Measurements from ENCODE around the gene RABAC1.

Gene RABAC1

DNA sequence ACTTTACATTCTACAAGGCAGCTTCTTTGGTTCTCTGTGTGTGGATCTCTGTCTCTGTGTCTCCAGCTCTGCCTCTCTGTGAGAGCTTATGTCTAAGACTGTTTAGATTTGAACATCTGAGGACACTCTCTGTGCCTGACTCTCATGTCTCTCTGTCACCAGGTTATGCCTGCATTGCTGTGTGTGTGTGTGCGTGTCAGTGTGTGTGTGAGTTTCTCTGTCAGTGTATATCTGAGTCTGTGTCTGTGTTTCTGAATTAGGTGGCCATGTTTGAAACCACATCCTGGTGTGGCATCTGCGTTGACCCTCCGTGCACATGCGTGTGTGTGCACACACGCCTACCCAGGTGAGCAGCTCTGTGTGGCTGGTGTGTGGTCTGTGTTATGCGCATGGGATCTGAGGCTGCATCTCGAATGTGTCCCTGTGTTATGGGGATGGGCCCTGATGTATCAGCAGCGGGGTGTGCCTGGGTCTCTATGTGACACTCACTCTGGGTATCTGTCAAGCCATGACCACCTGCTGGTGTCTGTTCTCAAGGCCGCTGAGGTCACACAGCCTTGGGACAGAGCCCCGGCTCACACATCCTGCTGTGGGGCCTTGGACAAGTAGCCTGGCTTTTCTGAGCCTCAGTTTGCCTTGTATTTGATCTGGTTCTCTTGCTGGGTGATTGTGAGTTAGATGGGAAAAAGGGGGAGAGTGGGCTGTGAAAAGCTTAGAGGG lies 28.2 kb upstream of the RABAC1 start:
- H3K36me3 ChIP-seq (ENCODE audit: control insufficient read depth, insufficient read depth, low read length): peaks cover 3% of the 10 kb centered on the region; the same call in 1 of the 2 replicates
- H3K4me3 ChIP-seq (ENCODE audit: low read depth, low read length): no peak overlapping the region
- no peak overlapping the region for H3K9ac ChIP-seq (ENCODE audit: low read length)
- H3K4me1 ChIP-seq (ENCODE audit: control insufficient read depth, insufficient read depth, low read length): no peaks in the 10 kb centered on the region
- H3K27ac ChIP-seq (ENCODE audit: low read depth, low read length): no peak overlapping the region
- H3K27me3 ChIP-seq (ENCODE audit: control insufficient read depth, insufficient read depth, low read length): peaks cover 22% of the 10 kb centered on the region
- H3K9me3 ChIP-seq (ENCODE audit: control insufficient read depth, insufficient read depth, low read depth, low read length): no peaks in the 10 kb centered on the region

- peaks cover 7% of the 10 kb centered on the region; the same call in 1 of the 2 replicates for H3K36me3 ChIP-seq (ENCODE audit: control insufficient read depth, insufficient read depth, low read length)
Measured at GRCh38 chr19:41984961-41985360, 25.8 kb upstream of the RABAC1 start.

GRCh38 chr19:41981724-41982123 lies 22.6 kb upstream of the RABAC1 start:
- Histone ChIP-seq H3K36me3 (ENCODE audit: control insufficient read depth, insufficient read depth, low read length) (peaks cover 4% of the 10 kb centered on the region; the same call in 1 of the 2 replicates), H3K9me3 (ENCODE audit: control insufficient read depth, insufficient read depth, low read depth, low read length) (no peaks in the 10 kb centered on the region)

More at GRCh38 chr19:41984961-41985360, 25.8 kb upstream of the RABAC1 start:
- no peak overlapping the region for H3K4me3 ChIP-seq (ENCODE audit: low read depth, low read length)
- H3K9me3 ChIP-seq (ENCODE audit: control insufficient read depth, insufficient read depth, low read depth, low read length): no peaks in the 10 kb centered on the region
- H3K9ac ChIP-seq (ENCODE audit: low read length): no peak overlapping the region
- H3K27ac ChIP-seq (ENCODE audit: low read depth, low read length): no peak overlapping the region
- H3K4me1 ChIP-seq (ENCODE audit: control insufficient read depth, insufficient read depth, low read length): no peaks in the 10 kb centered on the region
- peaks cover 6% of the 10 kb centered on the region; the same call in 1 of the 2 replicates for H3K27me3 ChIP-seq (ENCODE audit: control insufficient read depth, insufficient read depth, low read length)

DNA sequence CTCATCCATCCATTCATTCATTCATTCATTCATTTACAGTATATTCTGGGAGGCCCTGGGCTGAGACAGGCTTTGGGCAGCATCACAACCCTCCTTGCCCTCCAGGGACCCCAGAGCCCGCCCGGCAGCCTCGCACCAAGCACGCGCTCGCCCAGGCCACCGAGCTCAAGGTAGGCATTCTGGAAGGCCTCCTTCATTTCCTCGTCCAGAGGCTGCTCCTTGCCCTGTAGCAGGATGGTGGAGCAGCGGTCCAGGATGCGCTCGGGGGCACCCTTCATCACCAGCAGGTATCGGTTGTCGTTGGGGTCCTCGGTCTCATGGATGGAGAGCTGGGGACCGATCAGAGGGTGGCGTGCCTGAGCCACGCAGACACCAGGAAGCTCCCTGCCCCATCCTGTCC lies 19.3 kb upstream of the RABAC1 start:
- Histone ChIP-seq H3K4me3 (ENCODE audit: low read depth, low read length) (no peak overlapping the region), H3K27ac (ENCODE audit: low read depth, low read length) (no peak overlapping the region), H3K9me3 (ENCODE audit: control insufficient read depth, insufficient read depth, low read depth, low read length) (no peaks in the 10 kb centered on the region), H3K9ac (ENCODE audit: low read length) (no peak overlapping the region), H3K4me1 (ENCODE audit: control insufficient read depth, insufficient read depth, low read length) (no peaks in the 10 kb centered on the region), H3K27me3 (ENCODE audit: control insufficient read depth, insufficient read depth, low read length) (no peaks in the 10 kb centered on the region), H3K36me3 (ENCODE audit: control insufficient read depth, insufficient read depth, low read length) (peaks cover 6% of the 10 kb centered on the region; the same call in 1 of the 2 replicates)

More at GRCh38 chr19:41981724-41982123, 22.6 kb upstream of the RABAC1 start:
- H3K27me3 ChIP-seq (ENCODE audit: control insufficient read depth, insufficient read depth, low read length): no peaks in the 10 kb centered on the region
- H3K4me3 ChIP-seq (ENCODE audit: low read depth, low read length): no peak overlapping the region
- H3K27ac ChIP-seq (ENCODE audit: low read depth, low read length): no peak overlapping the region
- H3K4me1 ChIP-seq (ENCODE audit: control insufficient read depth, insufficient read depth, low read length): no peaks in the 10 kb centered on the region
- no peak overlapping the region for H3K9ac ChIP-seq (ENCODE audit: low read length)

DNA sequence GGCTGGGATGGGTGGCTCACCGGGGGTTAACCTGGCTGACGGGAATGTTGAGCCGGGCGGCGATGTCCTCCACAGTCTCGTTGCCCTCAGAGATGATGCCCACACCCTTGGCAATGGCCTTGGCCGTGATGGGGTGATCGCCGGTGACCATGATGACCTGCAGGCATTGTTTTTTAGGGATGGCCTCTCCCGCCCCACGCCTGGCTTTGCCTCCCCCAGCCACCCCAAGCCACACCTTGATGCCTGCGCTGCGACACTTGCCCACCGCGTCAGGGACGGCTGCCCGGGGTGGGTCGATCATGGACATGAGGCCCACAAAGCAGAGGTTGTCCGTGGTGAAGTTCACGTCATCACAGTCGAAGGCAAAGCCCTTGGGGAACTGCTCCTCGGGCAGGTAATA lies 18.8 kb upstream of the RABAC1 start:
- H3K9me3 ChIP-seq (ENCODE audit: control insufficient read depth, insufficient read depth, low read depth, low read length): no peaks in the 10 kb centered on the region

GRCh38 chr19:41974652-41975051 lies 15.5 kb upstream of the RABAC1 start:
- Histone ChIP-seq H3K36me3 (ENCODE audit: control insufficient read depth, insufficient read depth, low read length) (peaks cover 2% of the 10 kb centered on the region; the same call in 1 of the 2 replicates), H3K9ac (ENCODE audit: low read length) (no peak overlapping the region), H3K9me3 (ENCODE audit: control insufficient read depth, insufficient read depth, low read depth, low read length) (no peaks in the 10 kb centered on the region), H3K27ac (ENCODE audit: low read depth, low read length) (no peak overlapping the region), H3K27me3 (ENCODE audit: control insufficient read depth, insufficient read depth, low read length) (no peaks in the 10 kb centered on the region), H3K4me3 (ENCODE audit: low read depth, low read length) (no peak overlapping the region), H3K4me1 (ENCODE audit: control insufficient read depth, insufficient read depth, low read length) (no peaks in the 10 kb centered on the region)

More for the DNA sequence above, 18.8 kb upstream of the RABAC1 start:
- H3K27ac ChIP-seq (ENCODE audit: low read depth, low read length): no peak overlapping the region
- no peaks in the 10 kb centered on the region for H3K27me3 ChIP-seq (ENCODE audit: control insufficient read depth, insufficient read depth, low read length)
- no peaks in the 10 kb centered on the region for H3K4me1 ChIP-seq (ENCODE audit: control insufficient read depth, insufficient read depth, low read length)
- H3K4me3 ChIP-seq (ENCODE audit: low read depth, low read length): no peak overlapping the region
- H3K36me3 ChIP-seq (ENCODE audit: control insufficient read depth, insufficient read depth, low read length): peaks cover 6% of the 10 kb centered on the region; the same call in 1 of the 2 replicates
- H3K9ac ChIP-seq (ENCODE audit: low read length): no peak overlapping the region

GRCh38 chr19:41971363-41971762 lies 12.2 kb upstream of the RABAC1 start:
- Histone ChIP-seq H3K9me3 (ENCODE audit: control insufficient read depth, insufficient read depth, low read depth, low read length) (no peaks in the 10 kb centered on the region), H3K4me1 (ENCODE audit: control insufficient read depth, insufficient read depth, low read length) (no peaks in the 10 kb centered on the region), H3K27ac (ENCODE audit: low read depth, low read length) (no peak overlapping the region), H3K27me3 (ENCODE audit: control insufficient read depth, insufficient read depth, low read length) (no peaks in the 10 kb centered on the region), H3K36me3 (ENCODE audit: control insufficient read depth, insufficient read depth, low read length) (peaks cover under 1% of the 10 kb centered on the region; the same call in 1 of the 2 replicates), H3K4me3 (ENCODE audit: low read depth, low read length) (no peak overlapping the region), H3K9ac (ENCODE audit: low read length) (no peak overlapping the region)

DNA sequence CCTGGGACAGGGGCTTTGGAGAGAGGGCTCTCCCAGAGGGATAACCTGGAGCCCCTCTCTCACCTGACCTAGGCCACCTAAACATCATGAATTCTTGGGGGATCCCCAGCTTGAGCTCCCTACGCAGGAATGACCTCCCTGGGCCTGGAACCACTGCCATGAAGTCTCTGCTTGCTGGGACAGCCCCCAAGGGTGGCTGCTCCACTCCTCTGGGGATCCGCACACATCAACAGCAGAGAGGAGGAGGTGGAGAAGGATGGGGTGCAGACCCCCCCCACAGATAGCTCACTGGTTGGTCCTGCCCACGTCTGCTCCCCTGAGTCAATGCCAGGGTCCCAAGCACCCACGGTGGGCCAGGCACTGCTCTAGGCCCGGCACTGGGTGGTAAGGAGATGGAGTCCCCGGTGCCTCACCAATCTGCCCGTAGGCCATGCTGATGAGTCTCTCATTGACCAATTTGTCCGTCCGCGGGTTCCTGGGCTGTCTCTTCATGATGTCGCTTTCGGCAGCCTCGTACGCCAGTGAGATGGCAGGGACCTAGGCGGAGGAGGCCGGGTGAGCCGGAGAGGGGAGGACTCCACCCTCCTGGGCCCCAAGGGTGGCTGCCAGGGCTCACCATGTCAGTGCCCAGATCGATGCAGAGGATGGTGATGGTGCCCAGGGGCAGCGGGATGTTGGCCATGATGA lies 10.8 kb upstream of the RABAC1 start:
- H3K9ac ChIP-seq (ENCODE audit: low read length): no peak overlapping the region
- no peaks in the 10 kb centered on the region for H3K9me3 ChIP-seq (ENCODE audit: control insufficient read depth, insufficient read depth, low read depth, low read length)
- H3K36me3 ChIP-seq (ENCODE audit: control insufficient read depth, insufficient read depth, low read length): no peaks in the 10 kb centered on the region

DNA sequence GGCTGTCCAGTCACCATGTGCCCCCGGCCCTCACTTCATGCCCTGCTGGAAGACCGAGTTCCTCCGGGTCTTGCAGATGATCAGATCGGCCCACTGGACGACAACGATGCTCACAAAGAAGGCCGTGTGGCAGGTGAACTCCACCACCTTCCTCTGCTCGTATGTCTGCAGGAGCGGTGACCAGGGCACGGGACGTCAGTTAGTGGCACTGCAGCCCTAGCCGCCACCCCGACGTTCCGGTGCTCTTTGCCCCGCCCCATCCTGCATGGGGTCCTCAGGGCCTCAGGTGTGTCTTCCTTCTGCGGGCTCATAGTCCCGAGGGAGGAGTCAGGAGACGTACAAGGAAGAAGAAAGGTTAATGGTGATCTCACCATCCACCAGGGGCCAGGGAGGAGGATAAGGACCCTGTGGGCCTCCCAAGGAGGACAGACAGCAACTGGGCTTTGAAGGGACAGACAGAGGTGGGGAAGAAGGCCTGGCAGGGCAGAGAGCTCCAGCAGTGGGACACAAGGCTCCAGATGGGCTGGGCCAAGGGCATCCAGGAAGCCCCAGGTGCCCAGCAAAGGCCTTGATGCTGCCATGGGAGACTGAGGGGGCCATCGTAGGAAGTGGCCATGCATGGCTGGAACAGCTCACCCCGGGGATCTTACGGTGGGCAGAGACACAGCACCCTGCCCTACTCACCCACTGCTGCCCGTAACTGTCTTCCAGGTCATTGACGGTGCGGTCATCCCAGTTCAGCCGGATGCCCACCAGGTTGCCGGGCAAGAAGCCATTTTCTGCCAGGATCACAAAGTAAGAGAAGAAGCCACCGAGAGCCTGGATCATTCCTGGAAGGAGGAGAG lies 9.9 kb upstream of the RABAC1 start:
- Histone ChIP-seq H3K4me1 (ENCODE audit: control insufficient read depth, insufficient read depth, low read length) (no peaks in the 10 kb centered on the region), H3K27me3 (ENCODE audit: control insufficient read depth, insufficient read depth, low read length) (no peaks in the 10 kb centered on the region), H3K27ac (ENCODE audit: low read depth, low read length) (no peak overlapping the region), H3K4me3 (ENCODE audit: low read depth, low read length) (no peak overlapping the region), H3K9ac (ENCODE audit: low read length) (no peak overlapping the region), H3K36me3 (ENCODE audit: control insufficient read depth, insufficient read depth, low read length) (no peaks in the 10 kb centered on the region), H3K9me3 (ENCODE audit: control insufficient read depth, insufficient read depth, low read depth, low read length) (no peaks in the 10 kb centered on the region)

More for the DNA sequence above, 10.8 kb upstream of the RABAC1 start:
- Histone ChIP-seq H3K27me3 (ENCODE audit: control insufficient read depth, insufficient read depth, low read length) (no peaks in the 10 kb centered on the region), H3K4me1 (ENCODE audit: control insufficient read depth, insufficient read depth, low read length) (no peaks in the 10 kb centered on the region), H3K4me3 (ENCODE audit: low read depth, low read length) (no peak overlapping the region), H3K27ac (ENCODE audit: low read depth, low read length) (no peak overlapping the region)

DNA sequence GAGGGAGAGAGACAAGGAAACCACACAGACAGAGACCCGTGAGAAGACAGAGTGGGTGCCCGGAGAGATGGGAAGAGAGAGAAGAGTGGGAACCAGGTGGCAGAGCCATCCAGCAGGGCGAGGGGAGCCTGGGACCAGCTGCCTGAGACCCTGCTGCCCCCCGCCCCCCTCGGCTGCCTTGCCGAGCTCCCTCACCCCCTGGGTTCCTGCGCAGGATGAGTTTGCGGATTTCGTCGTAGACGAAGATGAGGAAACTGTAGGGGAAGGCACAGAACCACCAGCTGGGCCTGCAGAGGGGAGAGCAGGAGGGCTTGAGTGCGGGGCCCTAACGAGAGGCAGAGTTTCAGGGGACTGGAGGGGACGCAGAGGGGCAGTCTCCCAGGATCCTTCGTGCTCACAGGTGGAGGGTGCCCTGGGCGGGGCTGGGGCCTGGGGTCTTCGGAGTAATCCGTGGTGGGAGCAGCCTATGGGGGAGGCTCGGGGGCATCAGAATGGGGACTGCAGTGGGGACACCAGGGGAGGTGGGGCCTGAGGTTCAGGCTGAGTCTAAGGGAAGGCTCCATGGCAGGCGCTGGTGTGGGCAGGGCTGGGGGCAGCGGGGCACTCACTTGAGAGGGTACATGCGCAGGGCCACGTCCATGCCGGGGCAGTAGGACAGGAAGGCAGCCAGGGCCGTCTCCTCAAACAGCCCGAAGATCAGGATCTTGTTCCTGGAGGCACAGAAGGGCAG lies 8.1 kb upstream of the RABAC1 start:
- Histone ChIP-seq H3K4me1 (ENCODE audit: control insufficient read depth, insufficient read depth, low read length) (no peaks in the 10 kb centered on the region), H3K4me3 (ENCODE audit: low read depth, low read length) (no peak overlapping the region), H3K9me3 (ENCODE audit: control insufficient read depth, insufficient read depth, low read depth, low read length) (no peaks in the 10 kb centered on the region), H3K36me3 (ENCODE audit: control insufficient read depth, insufficient read depth, low read length) (no peaks in the 10 kb centered on the region), H3K27me3 (ENCODE audit: control insufficient read depth, insufficient read depth, low read length) (no peaks in the 10 kb centered on the region), H3K9ac (ENCODE audit: low read length) (no peak overlapping the region), H3K27ac (ENCODE audit: low read depth, low read length) (no peak overlapping the region)
